ENCODE results near the gene SPAG16.

The SPAG16 gene

GRCh38 chr2:214320211-214320610, 1035.9 kb downstream of the SPAG16 start:
- no peak overlapping the region for H2AFZ ChIP-seq (ENCODE audit: low read depth)
- H3K4me2 ChIP-seq, result no peak overlapping the region
- H3K36me3 ChIP-seq (ENCODE audit: insufficient read depth), result no peaks in the 10 kb centered on the region
- H3K27me3 ChIP-seq (ENCODE audit: insufficient read depth, low read depth), result no peaks in the 10 kb centered on the region
- H3K27ac ChIP-seq, result no peak overlapping the region
- no peaks in the 10 kb centered on the region for H4K20me1 ChIP-seq (ENCODE audit: insufficient read depth)
- H3K79me2 ChIP-seq (ENCODE audit: insufficient read depth, low read depth), result no peaks in the 10 kb centered on the region
- no peak for TF ChIP-seq CTCF (conservative IDR thresholded peaks at IDR 0.05; ENCODE audit: low read depth, low read length)
- no peak overlapping the region for H3K4me3 ChIP-seq (IDR thresholded peaks at IDR 0.05; ENCODE audit: insufficient read depth, low read depth, low read length)
- no peaks in the 10 kb centered on the region for H3K4me1 ChIP-seq (ENCODE audit: low read depth, poor library complexity, severe bottlenecking)
- no peak overlapping the region for H3K9ac ChIP-seq

- Histone ChIP-seq H3K36me3 (ENCODE audit: insufficient read depth) (no peaks in the 10 kb centered on the region), H3K79me2 (ENCODE audit: insufficient read depth, low read depth) (no peaks in the 10 kb centered on the region), H3K27me3 (ENCODE audit: insufficient read depth, low read depth) (no peaks in the 10 kb centered on the region), H3K4me2 (no peak overlapping the region), H3K9ac (no peak overlapping the region), H3K4me1 (ENCODE audit: low read depth, poor library complexity, severe bottlenecking) (no peaks in the 10 kb centered on the region), H4K20me1 (ENCODE audit: insufficient read depth) (no peaks in the 10 kb centered on the region), H2AFZ (ENCODE audit: low read depth) (no peak overlapping the region), H3K4me3 (IDR thresholded peaks at IDR 0.05; ENCODE audit: insufficient read depth, low read depth, low read length) (no peak overlapping the region), H3K27ac (no peak overlapping the region)
- TF ChIP-seq CTCF (conservative IDR thresholded peaks at IDR 0.05; ENCODE audit: low read depth, low read length), result no peak
Observed at GRCh38 chr2:214322662-214323061, 1038.4 kb downstream of the SPAG16 start.

GRCh38 chr2:214325404-214325803, 1041.1 kb downstream of the SPAG16 start:
- Histone ChIP-seq H3K36me3 (ENCODE audit: insufficient read depth) (no peaks in the 10 kb centered on the region), H3K4me2 (no peak overlapping the region), H3K4me1 (ENCODE audit: low read depth, poor library complexity, severe bottlenecking) (no peaks in the 10 kb centered on the region), H4K20me1 (ENCODE audit: insufficient read depth) (no peaks in the 10 kb centered on the region), H3K4me3 (IDR thresholded peaks at IDR 0.05; ENCODE audit: insufficient read depth, low read depth, low read length) (no peak overlapping the region), H3K79me2 (ENCODE audit: insufficient read depth, low read depth) (no peaks in the 10 kb centered on the region), H3K27ac (no peak overlapping the region), H3K27me3 (ENCODE audit: insufficient read depth, low read depth) (no peaks in the 10 kb centered on the region), H2AFZ (ENCODE audit: low read depth) (no peak overlapping the region), H3K9ac (no peak overlapping the region)
- TF ChIP-seq CTCF (conservative IDR thresholded peaks at IDR 0.05; ENCODE audit: low read depth, low read length), result no peak

- Histone ChIP-seq H3K27ac (no peak overlapping the region), H2AFZ (ENCODE audit: low read depth) (no peak overlapping the region), H4K20me1 (ENCODE audit: insufficient read depth) (no peaks in the 10 kb centered on the region), H3K9ac (no peak overlapping the region), H3K36me3 (ENCODE audit: insufficient read depth) (no peaks in the 10 kb centered on the region), H3K4me3 (IDR thresholded peaks at IDR 0.05; ENCODE audit: insufficient read depth, low read depth, low read length) (no peak overlapping the region), H3K27me3 (ENCODE audit: insufficient read depth, low read depth) (no peaks in the 10 kb centered on the region), H3K79me2 (ENCODE audit: insufficient read depth, low read depth) (no peaks in the 10 kb centered on the region), H3K4me1 (ENCODE audit: low read depth, poor library complexity, severe bottlenecking) (no peaks in the 10 kb centered on the region), H3K4me2 (no peak overlapping the region)
- TF ChIP-seq CTCF (conservative IDR thresholded peaks at IDR 0.05; ENCODE audit: low read depth, low read length), result no peak
Observed at GRCh38 chr2:214328941-214329340, 1044.7 kb downstream of the SPAG16 start.

Data from KMS-11 (cell line).